GM18861 (cell line): ENCODE data around the gene GNAT1.
"Not testable (repeated sequence)": the region's sequence is repeated elsewhere in the genome, so short reads cannot be mapped to it uniquely, and the experiment has no call there.

ENCODE experiments used
- ATAC-seq: cut with Tn5 transposase; IDR thresholded peaks from one replicate; pipeline ENCODE4 v1.9.1; 2021; ENCODE audit not compliant: unreplicated experiment

GNAT1 gene

GRCh38 chr3:50217681-50218080 is 26.3 kb downstream of the GNAT1 start:
- ATAC-seq, result no peak

- no peak for ATAC-seq
Observed at GRCh38 chr3:50218448-50218847, 27.0 kb downstream of the GNAT1 start.

DNA sequence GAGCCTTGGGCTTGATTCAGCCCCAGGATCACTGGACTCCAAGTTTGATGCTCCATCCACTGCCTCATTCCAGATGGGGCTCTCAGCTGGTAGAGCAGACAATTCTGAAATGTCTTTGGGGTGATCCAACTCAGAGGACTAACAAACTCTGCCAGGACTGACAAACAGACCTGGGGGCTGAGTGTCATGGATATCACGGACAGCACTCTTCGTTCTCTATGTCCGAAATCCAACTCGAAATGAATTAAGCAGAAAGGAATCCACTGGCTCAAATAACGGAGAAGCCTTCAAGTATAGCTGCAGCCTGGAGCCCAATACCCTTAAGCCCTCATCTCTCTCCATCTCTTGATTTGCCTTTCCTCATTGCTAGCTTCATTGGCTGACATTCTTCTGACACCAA is 27.9 kb downstream of the GNAT1 start:
- ATAC-seq, result no peak

- ATAC-seq, result no peak
Observed at GRCh38 chr3:50220109-50220508, 28.7 kb downstream of the GNAT1 start.

DNA sequence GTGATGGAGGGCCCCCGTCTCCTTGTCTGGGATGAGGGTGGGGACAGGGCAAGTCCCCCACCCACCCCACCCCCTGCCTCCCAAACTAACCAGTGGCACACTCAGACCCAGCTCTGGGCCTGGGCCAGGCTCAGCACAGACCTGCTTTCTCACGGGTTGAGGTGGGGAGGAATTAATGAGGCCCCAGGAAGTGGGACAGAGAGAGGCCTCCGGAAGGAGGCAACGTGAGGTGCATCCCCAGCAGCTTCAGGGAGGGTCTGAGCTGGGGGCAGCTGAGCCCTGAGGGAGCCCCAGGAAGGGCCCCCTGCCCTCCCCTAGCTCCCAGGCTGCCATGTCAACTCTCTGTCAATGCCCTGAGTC is 29.6 kb downstream of the GNAT1 start:
- ATAC-seq, result no peak

- no peak for ATAC-seq
Observed at GRCh38 chr3:50221411-50222168, 30.2 kb downstream of the GNAT1 start.

DNA sequence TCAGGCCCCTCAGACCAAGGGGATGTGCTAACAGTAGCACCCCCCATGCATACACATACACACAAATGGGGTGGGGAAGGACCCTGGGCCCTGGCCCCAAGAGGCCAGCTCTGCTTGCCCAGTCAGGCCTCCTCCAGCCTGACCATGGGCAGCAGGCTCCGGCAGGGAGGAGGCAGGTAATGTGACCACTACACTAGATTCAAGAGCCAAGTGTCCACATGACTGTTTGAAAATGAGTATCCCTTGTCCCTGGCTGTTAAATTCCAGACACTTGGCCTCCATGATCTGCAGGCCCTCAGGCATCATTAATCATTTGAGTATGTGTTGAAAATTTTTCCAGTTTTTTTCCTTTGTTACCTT is 30.7 kb downstream of the GNAT1 start:
- no peak for ATAC-seq

GRCh38 chr3:50224639-50225038 is 33.2 kb downstream of the GNAT1 start:
- no peak for ATAC-seq

DNA sequence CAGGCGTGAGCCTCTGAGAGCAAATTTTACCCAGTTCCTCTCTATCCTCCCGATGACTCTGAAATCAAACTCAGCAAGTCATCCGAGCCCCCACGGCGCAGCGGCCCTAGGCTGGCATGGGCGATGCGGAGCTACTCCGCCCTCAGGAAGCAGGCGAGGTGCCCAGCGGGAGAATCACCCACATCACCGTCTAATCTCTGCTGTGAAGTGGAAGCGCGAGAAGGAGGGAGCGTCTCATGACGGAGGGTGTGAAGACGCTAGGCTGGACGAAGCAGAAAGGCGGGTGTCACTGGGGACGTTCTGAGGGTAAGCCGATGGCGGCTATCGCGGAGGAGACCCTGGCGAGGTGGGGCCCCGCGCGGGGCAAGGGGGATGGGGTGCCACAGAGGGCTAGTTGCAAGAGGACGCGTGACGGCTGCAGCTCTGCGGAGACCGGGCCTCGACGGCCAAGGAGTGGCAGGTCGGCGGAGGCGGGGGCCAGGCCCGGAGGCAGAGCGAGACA is 35.5 kb downstream of the GNAT1 start:
- ATAC-seq, result peak; percentile 4

GRCh38 chr3:50227390-50228183 is 36.2 kb downstream of the GNAT1 start:
- ATAC-seq, result peak; percentile 82

GRCh38 chr3:50228184-50228763 is 36.9 kb downstream of the GNAT1 start:
- not testable (repeated sequence) for ATAC-seq

DNA sequence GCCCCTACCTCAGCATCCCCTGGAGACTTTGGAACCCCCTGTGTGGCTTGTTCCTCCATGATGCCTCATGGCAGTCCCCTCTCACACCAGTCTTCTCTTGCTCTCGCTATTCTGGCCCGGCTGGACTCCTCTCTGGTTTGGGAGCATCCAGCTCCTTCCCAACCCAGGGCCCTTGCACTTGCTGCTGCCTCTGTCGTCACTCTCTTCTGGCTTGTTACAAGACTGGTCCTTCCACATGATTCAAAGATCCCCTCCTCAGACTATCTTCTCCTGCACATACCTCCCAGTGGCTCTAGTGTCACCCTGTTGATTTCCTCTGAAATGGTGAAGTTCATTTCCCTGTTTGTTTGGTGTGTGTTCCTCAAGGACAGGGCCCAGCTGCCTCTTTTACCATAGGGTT is 38.1 kb downstream of the GNAT1 start:
- no peak for ATAC-seq

DNA sequence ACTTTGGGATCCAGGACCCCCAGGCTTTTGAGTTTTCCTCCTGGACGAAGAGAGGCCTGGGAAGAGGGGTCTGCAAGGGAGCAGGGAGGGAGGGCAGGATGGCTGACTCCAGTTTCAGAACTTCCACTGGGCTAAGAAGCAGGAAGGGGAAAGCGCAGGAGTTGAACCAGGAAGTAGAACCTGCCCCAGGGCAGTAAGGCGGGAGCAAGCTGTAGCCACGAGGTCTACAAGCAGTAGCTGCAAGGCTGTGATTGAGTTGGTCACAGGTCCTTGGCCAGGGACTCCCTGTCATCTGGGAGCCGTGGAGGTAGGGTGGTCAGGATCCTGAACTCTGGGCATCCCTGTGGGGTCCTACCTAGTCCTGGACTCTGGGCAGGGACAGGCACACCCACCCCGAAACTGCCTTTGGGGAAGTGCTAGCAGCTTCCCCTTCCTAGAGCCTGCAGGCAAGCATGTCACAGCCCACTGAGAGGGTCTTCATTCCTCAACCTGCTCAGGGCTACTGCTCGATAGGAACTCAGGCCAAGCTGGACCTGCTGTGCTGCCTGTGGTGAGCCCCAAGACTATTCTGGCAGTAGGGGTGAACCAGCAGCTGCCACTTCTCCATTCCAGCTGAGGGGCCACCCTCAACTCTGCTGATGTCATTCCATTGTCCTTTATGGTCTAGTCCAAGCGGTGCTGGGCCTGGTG is 38.8 kb downstream of the GNAT1 start:
- ATAC-seq, result no peak

DNA sequence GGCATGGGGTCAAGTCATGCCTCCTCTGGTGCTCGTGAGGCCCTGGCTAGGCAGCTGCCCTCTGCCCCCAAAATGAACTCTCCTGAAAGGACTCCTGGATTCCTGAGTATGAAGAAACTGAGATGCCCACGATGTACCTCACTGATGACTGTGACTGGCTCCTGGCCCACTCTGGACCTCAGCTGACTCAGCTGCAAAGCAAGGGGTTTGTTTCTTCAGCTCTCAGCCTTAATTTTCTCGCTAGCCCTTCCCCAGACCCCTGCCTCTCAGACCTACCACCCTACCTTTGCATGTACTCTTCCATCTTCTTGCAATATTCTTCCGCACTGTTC is 39.4 kb downstream of the GNAT1 start:
- no peak for ATAC-seq

DNA sequence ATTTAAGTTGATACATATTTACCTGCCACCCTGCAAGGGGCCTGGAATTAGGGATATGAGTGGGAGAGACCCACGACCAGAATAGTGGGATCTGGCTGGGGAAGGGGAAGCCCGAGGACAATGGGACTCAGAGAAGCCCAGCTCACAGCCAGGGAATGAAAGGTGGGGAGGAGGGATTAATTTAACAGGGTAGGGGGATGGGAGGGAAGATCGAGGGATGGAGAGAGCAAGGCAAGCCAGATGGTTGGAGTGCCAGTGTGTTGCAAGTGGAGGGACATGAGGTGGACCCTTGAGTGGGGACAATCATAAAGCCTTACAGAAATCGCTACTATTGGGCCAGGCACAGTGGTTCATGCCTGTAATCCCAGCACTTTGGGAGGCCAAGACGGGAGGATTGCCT is 40.2 kb downstream of the GNAT1 start:
- ATAC-seq, result no peak

DNA sequence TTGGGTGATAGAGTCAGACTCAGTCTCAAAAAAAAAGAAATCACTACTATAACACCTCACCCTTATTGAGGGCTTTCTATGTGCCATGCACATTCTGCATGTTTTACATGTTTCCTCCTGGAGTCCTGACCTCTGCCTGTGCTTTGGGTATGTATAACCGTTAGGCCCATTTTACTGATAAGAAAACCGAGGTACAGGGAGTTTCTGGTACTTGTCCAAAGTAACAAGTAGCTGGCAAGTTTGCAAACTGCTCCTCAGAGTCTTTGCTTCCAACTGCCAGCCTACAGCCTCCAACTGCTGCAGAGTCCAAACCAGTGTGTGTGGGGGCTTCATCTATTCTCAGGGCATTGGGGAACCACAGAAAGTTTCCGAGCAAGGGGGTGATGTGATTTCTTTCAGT is 40.9 kb downstream of the GNAT1 start:
- ATAC-seq, result no peak

DNA sequence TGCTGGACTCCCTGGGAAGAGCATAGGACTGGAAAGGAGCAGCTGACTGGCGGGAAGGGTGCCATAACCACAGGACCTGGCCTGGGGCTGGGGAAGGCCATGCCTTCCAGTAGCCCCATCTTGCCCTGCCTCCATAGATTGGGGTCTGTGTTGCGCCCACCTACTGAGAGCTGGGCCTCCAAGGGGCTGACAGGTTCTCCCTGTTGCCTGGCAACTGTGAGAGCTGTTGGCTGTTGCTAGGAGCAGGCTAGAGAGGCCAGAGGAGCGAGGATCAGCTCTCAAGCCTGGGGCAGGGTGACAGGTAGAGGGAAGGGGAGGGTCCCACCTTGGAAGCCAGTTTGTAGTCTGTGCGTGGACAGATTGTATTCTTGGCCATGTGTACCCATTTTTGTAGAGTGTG is 41.8 kb downstream of the GNAT1 start:
- no peak for ATAC-seq

DNA sequence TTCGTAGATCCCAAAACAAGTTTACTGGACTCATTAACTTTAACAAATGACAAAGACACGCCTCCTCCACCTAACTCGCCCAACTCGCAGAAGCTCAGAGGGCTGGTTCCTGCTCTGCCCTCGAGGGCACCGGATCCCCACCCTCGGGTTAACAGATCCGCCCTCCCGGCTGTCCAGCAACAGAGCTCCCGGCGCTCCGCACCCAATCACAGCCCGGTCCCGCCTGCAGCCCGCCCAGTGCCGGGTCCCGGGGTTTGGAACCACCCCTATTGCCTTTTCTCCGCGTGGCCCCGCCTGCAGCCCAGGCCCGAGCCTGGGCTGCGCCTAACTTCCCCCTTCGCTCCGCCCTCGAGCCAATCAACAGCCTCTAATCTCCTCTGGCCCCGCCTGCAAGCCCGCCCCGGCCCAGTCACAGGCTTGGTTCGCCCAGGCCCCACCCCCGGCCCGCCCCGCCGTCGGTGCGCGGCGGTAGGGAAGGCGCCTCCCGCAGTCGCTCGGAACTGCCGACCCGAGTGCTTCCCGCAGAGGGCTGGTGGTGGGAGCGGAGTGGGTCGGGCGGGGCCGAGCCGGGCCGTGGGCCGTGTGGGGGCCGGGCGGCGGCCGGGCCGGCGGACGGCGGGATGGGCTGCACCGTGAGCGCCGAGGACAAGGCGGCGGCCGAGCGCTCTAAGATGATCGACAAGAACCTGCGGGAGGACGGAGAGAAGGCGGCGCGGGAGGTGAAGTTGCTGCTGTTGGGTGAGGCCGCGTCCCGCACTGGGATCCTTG is 44.5 kb downstream of the GNAT1 start, which contains the start of gene GNAI2:
TSS of gene GNAI2 (plus strand) at position 489 of the 768 bp plus-strand sequence. CDS start at position 621, 132 bp downstream.
- peak; percentile 86 for ATAC-seq

GRCh38 chr3:50236484-50237132 is 45.2 kb downstream of the GNAT1 start:
- ATAC-seq, result no peak

- no peak for ATAC-seq
Observed at GRCh38 chr3:50237133-50237651, 45.8 kb downstream of the GNAT1 start.
